PFSK-1 (cell line): ENCODE data around the gene SMAD3.

ENCODE experiments used
- FOXP2 ChIP-seq: optimal IDR thresholded peaks from 2 replicates; pipeline ENCODE3; 2011; ENCODE audit warnings: borderline replicate concordance, control low read depth, inconsistent platforms; ENCODE audit not compliant: insufficient read depth; ENCODE audit errors: extremely low read length, extremely low read depth
- POLR2AphosphoS5 ChIP-seq: IDR thresholded peaks from 2 replicates; pipeline ENCODE4 v1.6.1; 2012; ENCODE audit warnings: low read depth, mild to moderate bottlenecking, control low read depth, low read length, moderate library complexity
- REST ChIP-seq, 2 experiments: IDR thresholded peaks; 2 replicates each; pipeline versions ENCODE4 v1.6.1 to v1.8.0; 2011 to 2012; ENCODE audit warnings: low read depth in 2 of 2, low read length in 2 of 2, control low read depth in 1 of 2, inconsistent platforms in 1 of 2, mild to moderate bottlenecking in 1 of 2, moderate library complexity in 1 of 2; ENCODE audit not compliant: insufficient read depth in 1 of 2
- SIN3A ChIP-seq: IDR thresholded peaks from 2 replicates; pipeline ENCODE4 v1.6.1; 2012; ENCODE audit warnings: mild to moderate bottlenecking, low read length, moderate library complexity, borderline replicate concordance; ENCODE audit not compliant: insufficient read depth
- TAF1 ChIP-seq: IDR thresholded peaks from 2 replicates; pipeline ENCODE4 v1.6.1; 2012; ENCODE audit warnings: low read length, control low read depth, borderline replicate concordance; ENCODE audit not compliant: insufficient read depth

The SMAD3 gene

GRCh38 chr15:67202991-67203390 is 137.6 kb downstream of the SMAD3 start:
- TF ChIP-seq FOXP2: no peak
- TF ChIP-seq REST (IDR thresholded peaks at IDR 0.05; ENCODE audit: insufficient read depth in 1 of 2, low read depth in 2 of 2, low read length in 2 of 2): no peak
- TF ChIP-seq POLR2AphosphoS5: no peak
- TF ChIP-seq TAF1: no peak
- TF ChIP-seq SIN3A: no peak

- no peak for TF ChIP-seq POLR2AphosphoS5
- TF ChIP-seq REST (IDR thresholded peaks at IDR 0.05; ENCODE audit: insufficient read depth in 1 of 2, low read depth in 2 of 2, low read length in 2 of 2): no peak
- no peak for TF ChIP-seq TAF1
- no peak for TF ChIP-seq FOXP2
- TF ChIP-seq SIN3A: no peak
These were observed 142.3 kb downstream of the SMAD3 start for GRCh38 chr15:67207555-67208207.

GRCh38 chr15:67208396-67208795 is 143.0 kb downstream of the SMAD3 start:
- TF ChIP-seq FOXP2 (no peak), POLR2AphosphoS5 (no peak), TAF1 (no peak), SIN3A (no peak), REST (IDR thresholded peaks at IDR 0.05; ENCODE audit: insufficient read depth in 1 of 2, low read depth in 2 of 2, low read length in 2 of 2) (no peak)

GRCh38 chr15:67210555-67211168 is 145.3 kb downstream of the SMAD3 start:
- TF ChIP-seq REST (IDR thresholded peaks at IDR 0.05; ENCODE audit: insufficient read depth in 1 of 2, low read depth in 2 of 2, low read length in 2 of 2): no peak
- no peak for TF ChIP-seq FOXP2
- TF ChIP-seq POLR2AphosphoS5: no peak
- no peak for TF ChIP-seq TAF1
- TF ChIP-seq SIN3A: no peak
